ENCODE measurements around the gene PSMC3IP. TPM values are rescaled to one million over a fixed set of nuclear protein-coding genes. Genes with fewer than 3 reads are reported as not detected.
A peak's percentile ranks its signal among the peaks of the same experiment; 100 is the strongest.
"Not testable (repeated sequence)": the region's sequence is repeated elsewhere in the genome, so short reads cannot be mapped to it uniquely, and the experiment has no call there.

The PSMC3IP gene
- total and polyA plus RNA-seq, 4 donors = 0.58 to 3.0 (median 1.1) TPM

DNA sequence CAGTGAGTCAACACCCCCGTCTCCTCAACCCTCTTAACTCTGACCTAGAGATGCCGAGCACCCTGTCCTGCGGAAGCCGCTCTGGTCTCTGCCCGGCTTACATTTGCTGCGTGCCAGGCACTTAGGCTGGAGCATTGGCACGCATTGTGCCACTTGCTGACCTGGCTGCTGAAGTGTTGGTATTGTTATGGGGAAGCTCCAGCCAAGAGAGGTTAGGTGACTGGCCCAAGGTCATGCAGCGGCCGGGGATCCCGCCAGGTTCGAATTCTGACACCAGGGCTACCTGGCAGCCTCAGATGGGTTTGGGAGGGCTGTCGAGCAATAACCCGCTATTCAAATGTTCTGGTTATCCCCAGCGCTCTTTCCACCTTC, 29.8 kb downstream of the PSMC3IP start (continued):
- TF ChIP-seq, protein P1, sequence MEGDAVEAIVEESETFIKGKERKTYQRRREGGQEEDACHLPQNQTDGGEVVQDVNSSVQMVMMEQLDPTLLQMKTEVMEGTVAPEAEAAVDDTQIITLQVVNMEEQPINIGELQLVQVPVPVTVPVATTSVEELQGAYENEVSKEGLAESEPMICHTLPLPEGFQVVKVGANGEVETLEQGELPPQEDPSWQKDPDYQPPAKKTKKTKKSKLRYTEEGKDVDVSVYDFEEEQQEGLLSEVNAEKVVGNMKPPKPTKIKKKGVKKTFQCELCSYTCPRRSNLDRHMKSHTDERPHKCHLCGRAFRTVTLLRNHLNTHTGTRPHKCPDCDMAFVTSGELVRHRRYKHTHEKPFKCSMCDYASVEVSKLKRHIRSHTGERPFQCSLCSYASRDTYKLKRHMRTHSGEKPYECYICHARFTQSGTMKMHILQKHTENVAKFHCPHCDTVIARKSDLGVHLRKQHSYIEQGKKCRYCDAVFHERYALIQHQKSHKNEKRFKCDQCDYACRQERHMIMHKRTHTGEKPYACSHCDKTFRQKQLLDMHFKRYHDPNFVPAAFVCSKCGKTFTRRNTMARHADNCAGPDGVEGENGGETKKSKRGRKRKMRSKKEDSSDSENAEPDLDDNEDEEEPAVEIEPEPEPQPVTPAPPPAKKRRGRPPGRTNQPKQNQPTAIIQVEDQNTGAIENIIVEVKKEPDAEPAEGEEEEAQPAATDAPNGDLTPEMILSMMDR (IDR thresholded peaks at IDR 0.05; ENCODE audit: low read depth, low read length, missing input control) = no peak
- peak; percentile 47 to 67 for TF ChIP-seq RXRA (IDR thresholded peaks at IDR 0.05)

DNA sequence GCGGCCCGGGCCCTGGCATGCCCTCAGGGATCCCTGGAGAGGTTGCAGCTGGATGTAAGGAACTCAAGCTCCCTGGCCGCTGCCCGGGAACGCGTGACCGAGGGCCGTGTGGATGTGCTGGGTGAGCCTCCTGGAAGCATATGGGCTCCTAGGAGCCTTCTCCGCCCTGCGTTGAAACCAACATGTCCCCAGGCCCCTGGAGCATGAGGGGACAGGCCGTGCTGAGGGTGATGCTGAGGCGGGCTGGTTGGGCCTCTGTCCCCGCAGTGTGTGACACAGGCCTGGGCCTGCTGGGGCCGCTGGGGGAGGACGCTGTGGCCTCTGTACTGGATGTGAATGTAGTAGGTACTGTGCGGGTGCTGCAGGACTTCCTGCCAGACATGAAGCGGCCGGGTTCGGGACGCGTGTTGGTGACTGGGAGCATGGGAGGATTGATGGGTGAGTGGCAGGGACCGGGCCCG, 30.5 kb downstream of the PSMC3IP start:
- no peaks in the 10 kb centered on the region for H3K27me3 ChIP-seq (ENCODE audit: control insufficient read depth in 4 of 4, insufficient read depth in 4 of 4, low read length in 3 of 4)
- WGBS = 91% methylated on average over 23 of the region's 23 CpGs
- H3K4me3 ChIP-seq (ENCODE audit: low read depth in 1 of 3, low read length in 3 of 3) = no peak overlapping the region
- no peaks in the 10 kb centered on the region for H3K9me3 ChIP-seq (ENCODE audit: control insufficient read depth in 4 of 4, low read length in 3 of 4)
- peaks cover 0 to 11% (median 5%) of the 10 kb centered on the region in 4 donors for H3K36me3 ChIP-seq (ENCODE audit: control insufficient read depth in 4 of 4, insufficient read depth in 3 of 4, low read depth in 1 of 4, low read length in 3 of 4)
- TF ChIP-seq NR2F2 (IDR thresholded peaks at IDR 0.05) (no peak), MAX (IDR thresholded peaks at IDR 0.05) (no peak), RAD21 (IDR thresholded peaks at IDR 0.05) (no peak), FOXA1 (IDR thresholded peaks at IDR 0.05) (no peak), YY1 (IDR thresholded peaks at IDR 0.05) (no peak), RXRA (IDR thresholded peaks at IDR 0.05) (no peak), SP1 (IDR thresholded peaks at IDR 0.05) (no peak), TAF1 (conservative IDR thresholded peaks at IDR 0.05) (no peak), HNF4A (conservative IDR thresholded peaks at IDR 0.05) (no peak), HNF4G (IDR thresholded peaks at IDR 0.05) (no peak), GABPA (IDR thresholded peaks at IDR 0.05 in 1 of 2, conservative IDR thresholded peaks at IDR 0.05 in 1 of 2) (no peak), EGR1 (IDR thresholded peaks at IDR 0.05; ENCODE audit: low read depth in 2 of 2) (no peak), FOXA2 (IDR thresholded peaks at IDR 0.05) (no peak), JUND (IDR thresholded peaks at IDR 0.05) (no peak)
- TF ChIP-seq, protein P2, sequence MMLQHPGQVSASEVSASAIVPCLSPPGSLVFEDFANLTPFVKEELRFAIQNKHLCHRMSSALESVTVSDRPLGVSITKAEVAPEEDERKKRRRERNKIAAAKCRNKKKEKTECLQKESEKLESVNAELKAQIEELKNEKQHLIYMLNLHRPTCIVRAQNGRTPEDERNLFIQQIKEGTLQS (IDR thresholded peaks at IDR 0.05) = no peak
- TF ChIP-seq, protein P3, sequence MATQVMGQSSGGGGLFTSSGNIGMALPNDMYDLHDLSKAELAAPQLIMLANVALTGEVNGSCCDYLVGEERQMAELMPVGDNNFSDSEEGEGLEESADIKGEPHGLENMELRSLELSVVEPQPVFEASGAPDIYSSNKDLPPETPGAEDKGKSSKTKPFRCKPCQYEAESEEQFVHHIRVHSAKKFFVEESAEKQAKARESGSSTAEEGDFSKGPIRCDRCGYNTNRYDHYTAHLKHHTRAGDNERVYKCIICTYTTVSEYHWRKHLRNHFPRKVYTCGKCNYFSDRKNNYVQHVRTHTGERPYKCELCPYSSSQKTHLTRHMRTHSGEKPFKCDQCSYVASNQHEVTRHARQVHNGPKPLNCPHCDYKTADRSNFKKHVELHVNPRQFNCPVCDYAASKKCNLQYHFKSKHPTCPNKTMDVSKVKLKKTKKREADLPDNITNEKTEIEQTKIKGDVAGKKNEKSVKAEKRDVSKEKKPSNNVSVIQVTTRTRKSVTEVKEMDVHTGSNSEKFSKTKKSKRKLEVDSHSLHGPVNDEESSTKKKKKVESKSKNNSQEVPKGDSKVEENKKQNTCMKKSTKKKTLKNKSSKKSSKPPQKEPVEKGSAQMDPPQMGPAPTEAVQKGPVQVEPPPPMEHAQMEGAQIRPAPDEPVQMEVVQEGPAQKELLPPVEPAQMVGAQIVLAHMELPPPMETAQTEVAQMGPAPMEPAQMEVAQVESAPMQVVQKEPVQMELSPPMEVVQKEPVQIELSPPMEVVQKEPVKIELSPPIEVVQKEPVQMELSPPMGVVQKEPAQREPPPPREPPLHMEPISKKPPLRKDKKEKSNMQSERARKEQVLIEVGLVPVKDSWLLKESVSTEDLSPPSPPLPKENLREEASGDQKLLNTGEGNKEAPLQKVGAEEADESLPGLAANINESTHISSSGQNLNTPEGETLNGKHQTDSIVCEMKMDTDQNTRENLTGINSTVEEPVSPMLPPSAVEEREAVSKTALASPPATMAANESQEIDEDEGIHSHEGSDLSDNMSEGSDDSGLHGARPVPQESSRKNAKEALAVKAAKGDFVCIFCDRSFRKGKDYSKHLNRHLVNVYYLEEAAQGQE (IDR thresholded peaks at IDR 0.05) = no peak
- TF ChIP-seq, protein P4, sequence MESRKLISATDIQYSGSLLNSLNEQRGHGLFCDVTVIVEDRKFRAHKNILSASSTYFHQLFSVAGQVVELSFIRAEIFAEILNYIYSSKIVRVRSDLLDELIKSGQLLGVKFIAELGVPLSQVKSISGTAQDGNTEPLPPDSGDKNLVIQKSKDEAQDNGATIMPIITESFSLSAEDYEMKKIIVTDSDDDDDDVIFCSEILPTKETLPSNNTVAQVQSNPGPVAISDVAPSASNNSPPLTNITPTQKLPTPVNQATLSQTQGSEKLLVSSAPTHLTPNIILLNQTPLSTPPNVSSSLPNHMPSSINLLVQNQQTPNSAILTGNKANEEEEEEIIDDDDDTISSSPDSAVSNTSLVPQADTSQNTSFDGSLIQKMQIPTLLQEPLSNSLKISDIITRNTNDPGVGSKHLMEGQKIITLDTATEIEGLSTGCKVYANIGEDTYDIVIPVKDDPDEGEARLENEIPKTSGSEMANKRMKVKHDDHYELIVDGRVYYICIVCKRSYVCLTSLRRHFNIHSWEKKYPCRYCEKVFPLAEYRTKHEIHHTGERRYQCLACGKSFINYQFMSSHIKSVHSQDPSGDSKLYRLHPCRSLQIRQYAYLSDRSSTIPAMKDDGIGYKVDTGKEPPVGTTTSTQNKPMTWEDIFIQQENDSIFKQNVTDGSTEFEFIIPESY (IDR thresholded peaks at IDR 0.05) = no peak
- no peak for DNase-seq (ENCODE audit: low spot score)
- no peak overlapping the region for H3K9ac ChIP-seq (ENCODE audit: low read depth in 1 of 2, low read length in 2 of 2)
- no peak overlapping the region for H3K27ac ChIP-seq (ENCODE audit: low read depth in 1 of 2, low read length in 2 of 2)
- H3K4me1 ChIP-seq (ENCODE audit: control insufficient read depth in 4 of 4, insufficient read depth in 4 of 4, low read length in 3 of 4) = peaks cover 7 to 36% (median 23%) of the 10 kb centered on the region in 4 donors

GRCh38 chr17:42545755-42546505, 31.6 kb downstream of the PSMC3IP start:
- H3K27ac ChIP-seq (ENCODE audit: low read depth in 1 of 2, low read length in 2 of 2) = peak overlapping the region; percentile 80 to 85
- H3K9ac ChIP-seq (ENCODE audit: low read depth in 1 of 2, low read length in 2 of 2); H3K27me3 ChIP-seq (ENCODE audit: control insufficient read depth in 4 of 4, insufficient read depth in 4 of 4, low read length in 3 of 4); H3K4me3 ChIP-seq (ENCODE audit: low read depth in 1 of 3, low read length in 3 of 3); DNase-seq (ENCODE audit: low spot score); H3K9me3 ChIP-seq (ENCODE audit: control insufficient read depth in 4 of 4, low read length in 3 of 4): not testable (repeated sequence)
- 92% methylated on average over 9 of the region's 9 CpGs for WGBS
- peaks cover 7 to 36% (median 26%) of the 10 kb centered on the region in 4 donors for H3K4me1 ChIP-seq (ENCODE audit: control insufficient read depth in 4 of 4, insufficient read depth in 4 of 4, low read length in 3 of 4)
- peaks cover 0 to 13% (median 6%) of the 10 kb centered on the region in 4 donors for H3K36me3 ChIP-seq (ENCODE audit: control insufficient read depth in 4 of 4, insufficient read depth in 3 of 4, low read depth in 1 of 4, low read length in 3 of 4)
